GM12873 (cell line): Measurements from ENCODE around the gene GNAT1.

Source experiments
- TF ChIP-seq, protein P1 (sequence below): IDR thresholded peaks from 2 replicates; pipeline ENCODE4 v1.5.1; 2012; ENCODE audit warnings: low read depth, mild to moderate bottlenecking, moderate library complexity, low read length, control low read depth; ENCODE audit not compliant: insufficient read depth; ENCODE audit errors: missing control alignments

The GNAT1 gene

DNA sequence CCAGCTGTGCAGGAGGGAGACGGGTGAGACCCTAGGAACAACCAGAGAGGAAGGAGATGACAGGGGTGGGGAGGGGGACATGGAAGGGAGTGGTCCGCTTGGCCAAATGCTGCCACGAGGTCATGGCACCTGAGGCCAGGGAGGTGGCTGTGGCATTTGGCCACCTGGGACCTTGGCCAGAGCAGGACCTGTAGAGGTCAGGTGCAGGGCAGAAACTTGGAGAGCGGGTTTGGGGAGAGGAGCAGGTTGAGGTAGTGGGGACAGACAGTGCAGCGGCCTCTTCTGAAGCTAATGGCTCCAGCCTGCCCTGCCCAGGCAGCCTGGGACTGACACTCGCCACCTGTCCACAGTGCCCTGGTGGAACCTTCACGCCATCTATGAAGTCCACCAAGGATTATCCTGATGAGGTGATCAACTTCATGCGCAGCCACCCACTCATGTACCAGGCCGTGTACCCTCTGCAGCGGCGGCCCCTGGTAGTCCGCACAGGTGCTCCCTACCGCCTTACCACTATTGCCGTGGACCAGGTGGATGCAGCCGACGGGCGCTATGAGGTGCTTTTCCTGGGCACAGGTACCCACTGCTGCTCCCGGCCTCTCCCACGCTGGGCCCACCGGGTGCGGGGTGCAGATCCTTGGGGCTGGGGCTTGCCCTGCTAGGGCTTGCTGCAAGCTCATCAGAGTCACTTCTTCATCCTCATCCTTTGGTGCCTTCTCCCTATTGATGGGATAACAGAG lies 7.0 kb upstream of the GNAT1 start:
- TF ChIP-seq, protein P1, sequence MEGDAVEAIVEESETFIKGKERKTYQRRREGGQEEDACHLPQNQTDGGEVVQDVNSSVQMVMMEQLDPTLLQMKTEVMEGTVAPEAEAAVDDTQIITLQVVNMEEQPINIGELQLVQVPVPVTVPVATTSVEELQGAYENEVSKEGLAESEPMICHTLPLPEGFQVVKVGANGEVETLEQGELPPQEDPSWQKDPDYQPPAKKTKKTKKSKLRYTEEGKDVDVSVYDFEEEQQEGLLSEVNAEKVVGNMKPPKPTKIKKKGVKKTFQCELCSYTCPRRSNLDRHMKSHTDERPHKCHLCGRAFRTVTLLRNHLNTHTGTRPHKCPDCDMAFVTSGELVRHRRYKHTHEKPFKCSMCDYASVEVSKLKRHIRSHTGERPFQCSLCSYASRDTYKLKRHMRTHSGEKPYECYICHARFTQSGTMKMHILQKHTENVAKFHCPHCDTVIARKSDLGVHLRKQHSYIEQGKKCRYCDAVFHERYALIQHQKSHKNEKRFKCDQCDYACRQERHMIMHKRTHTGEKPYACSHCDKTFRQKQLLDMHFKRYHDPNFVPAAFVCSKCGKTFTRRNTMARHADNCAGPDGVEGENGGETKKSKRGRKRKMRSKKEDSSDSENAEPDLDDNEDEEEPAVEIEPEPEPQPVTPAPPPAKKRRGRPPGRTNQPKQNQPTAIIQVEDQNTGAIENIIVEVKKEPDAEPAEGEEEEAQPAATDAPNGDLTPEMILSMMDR, result no peak

DNA sequence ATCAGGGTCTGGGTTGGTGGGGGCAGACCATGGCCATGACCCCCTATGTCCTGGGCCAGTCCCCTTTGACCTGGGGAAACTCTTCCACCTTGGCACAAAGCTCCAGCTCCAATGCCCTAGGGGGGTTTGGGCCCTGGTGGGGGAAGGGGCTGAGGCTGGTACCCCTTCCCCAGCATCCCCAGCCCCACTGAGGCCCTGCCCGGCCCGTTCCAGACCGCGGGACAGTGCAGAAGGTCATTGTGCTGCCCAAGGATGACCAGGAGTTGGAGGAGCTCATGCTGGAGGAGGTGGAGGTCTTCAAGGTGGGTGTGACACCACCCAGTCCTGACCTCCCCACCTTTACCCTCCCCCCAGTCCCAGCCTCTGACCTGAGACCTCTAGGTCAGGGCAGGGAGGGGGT lies 6.2 kb upstream of the GNAT1 start:
- TF ChIP-seq, protein P1, result no peak

DNA sequence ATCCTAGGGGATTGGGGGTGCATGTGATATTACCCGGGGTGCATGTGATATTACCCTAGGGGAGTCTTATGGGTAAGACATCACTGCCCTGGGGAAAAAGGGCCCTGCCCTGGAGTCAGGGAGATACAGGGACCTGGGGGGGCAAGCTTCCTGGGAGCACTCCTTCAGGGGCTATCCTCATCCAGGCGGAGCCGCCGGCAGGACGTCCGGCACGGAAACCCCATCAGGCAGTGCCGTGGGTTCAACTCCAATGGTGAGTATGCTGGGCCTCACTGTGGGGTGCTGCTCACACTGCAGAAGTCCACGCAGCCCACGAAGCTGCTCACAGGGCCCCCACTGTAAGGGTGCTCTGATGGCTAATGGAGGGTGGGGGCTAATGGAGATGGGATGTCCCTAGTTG lies 5.3 kb upstream of the GNAT1 start:
- TF ChIP-seq, protein P1, result no peak

DNA sequence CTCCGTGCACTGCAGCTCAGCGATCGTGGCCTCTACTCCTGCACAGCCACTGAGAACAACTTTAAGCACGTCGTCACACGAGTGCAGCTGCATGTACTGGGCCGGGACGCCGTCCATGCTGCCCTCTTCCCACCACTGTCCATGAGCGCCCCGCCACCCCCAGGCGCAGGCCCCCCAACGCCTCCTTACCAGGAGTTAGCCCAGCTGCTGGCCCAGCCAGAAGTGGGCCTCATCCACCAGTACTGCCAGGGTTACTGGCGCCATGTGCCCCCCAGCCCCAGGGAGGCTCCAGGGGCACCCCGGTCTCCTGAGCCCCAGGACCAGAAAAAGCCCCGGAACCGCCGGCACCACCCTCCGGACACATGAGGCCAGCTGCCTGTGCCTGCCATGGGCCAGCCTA lies 3.7 kb upstream of the GNAT1 start:
- TF ChIP-seq, protein P1, result no peak

DNA sequence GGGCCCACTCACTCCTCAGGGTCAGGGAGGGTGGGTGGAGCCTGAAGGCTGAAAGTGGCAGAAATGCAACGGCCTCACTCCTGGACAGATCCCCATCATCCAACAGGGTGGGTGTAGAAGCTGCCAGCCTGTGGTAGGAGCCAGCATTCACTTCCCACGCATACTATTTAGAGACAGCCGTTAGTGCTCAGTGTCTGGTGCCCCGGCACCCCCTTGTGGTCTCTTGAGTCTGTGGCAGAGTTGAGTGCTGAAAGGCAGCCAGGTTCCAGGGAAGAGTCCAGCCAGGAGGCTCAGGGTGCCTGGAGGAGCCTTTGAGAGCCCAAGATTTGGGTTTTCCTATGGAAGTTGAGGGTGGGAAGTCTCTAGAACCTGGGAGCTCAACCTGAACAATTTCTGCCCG lies 2.1 kb upstream of the GNAT1 start:
- TF ChIP-seq, protein P1, result peak; percentile 73

- TF ChIP-seq, protein P1, result no peak
Observed at GRCh38 chr3:50189989-50190388, 1.4 kb upstream of the GNAT1 start.

- TF ChIP-seq, protein P1, result no peak
Observed at GRCh38 chr3:50192124-50192523, 714 bp downstream of the GNAT1 start.
